Femur (tissue), 1 donor: ENCODE results near the gene KIF6.

Experiments used
- DNase-seq: peaks from one replicate; pipeline ENCODE4 v3.0.0-alpha.2; 2017

The KIF6 gene

GRCh38 chr6:39590871-39591393 lies 134.3 kb downstream of the KIF6 start:
- DNase-seq, result no peak

GRCh38 chr6:39587080-39587479 lies 138.1 kb downstream of the KIF6 start:
- no peak for DNase-seq

GRCh38 chr6:39585641-39586040 lies 139.6 kb downstream of the KIF6 start:
- DNase-seq, result no peak

DNA sequence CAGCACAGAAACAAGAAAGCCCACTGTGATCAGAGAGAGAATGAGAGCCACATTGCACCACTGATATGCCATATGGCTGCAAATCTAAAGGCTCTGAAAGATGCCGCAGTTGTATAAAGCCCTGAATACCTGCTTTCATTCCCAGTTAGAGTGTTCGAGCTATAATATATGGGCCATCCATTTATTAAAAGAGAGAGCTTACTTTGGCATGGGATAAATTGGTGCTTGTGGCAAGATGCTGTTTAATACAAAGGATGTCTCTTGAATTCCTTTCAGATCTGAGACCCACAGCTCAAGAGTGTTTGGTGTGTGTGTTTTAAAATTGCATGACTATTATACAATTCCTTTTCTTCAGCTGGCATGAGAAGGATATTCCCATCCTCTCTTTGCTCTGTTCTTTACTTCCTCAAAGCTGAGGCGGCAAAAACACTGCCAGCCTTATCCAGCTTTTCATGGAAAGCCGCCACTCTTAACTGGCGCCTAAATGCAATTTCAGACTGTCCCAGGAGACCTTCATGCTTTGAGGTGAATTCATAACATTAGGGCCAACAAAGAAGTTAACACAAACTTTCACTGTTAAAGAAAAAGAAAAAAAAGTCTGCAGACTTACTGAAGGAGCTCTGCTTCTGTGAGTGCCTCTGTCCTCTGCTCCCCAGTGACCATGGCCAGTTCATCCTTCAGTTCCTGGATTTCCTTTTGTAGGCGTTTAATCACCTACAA lies 147.6 kb downstream of the KIF6 start:
- DNase-seq, result peak; percentile 32

DNA sequence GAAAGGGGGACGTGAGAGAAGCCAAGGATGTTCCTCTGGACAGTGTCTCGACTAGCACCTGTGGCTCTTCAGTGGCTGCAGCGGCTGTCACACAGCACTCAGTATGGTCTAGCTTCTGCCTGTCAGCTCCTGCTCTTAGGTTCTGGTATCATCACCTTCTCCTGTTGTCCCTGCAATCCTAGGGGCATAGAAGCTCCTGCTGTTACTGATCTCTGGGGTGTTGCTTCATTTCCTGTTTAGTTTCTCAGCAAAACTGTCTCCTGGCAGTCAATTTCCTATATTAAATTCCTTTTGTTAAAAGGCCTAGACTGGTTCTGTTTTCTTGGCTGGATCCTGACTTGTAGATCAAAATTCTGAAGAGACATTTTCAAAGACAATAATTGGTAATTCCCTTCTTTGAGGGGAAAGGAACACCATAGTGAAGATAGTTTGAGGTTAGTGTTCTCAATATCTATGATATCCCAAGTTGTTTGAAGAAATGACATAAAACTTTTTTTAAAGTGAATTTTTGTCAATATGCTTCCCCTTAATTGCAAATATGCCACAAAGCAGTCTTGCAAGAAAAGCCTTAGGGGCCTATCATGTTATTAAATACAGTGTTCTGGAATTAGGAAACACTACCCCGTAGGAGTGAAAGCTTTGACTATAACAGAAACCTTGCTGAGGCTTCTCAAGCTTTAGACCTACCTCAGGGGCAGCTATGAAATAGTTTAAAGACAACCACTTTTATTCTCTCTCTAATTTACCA lies 148.5 kb downstream of the KIF6 start:
- DNase-seq, result no peak

GRCh38 chr6:39574991-39575390 lies 150.2 kb downstream of the KIF6 start:
- no peak for DNase-seq

DNA sequence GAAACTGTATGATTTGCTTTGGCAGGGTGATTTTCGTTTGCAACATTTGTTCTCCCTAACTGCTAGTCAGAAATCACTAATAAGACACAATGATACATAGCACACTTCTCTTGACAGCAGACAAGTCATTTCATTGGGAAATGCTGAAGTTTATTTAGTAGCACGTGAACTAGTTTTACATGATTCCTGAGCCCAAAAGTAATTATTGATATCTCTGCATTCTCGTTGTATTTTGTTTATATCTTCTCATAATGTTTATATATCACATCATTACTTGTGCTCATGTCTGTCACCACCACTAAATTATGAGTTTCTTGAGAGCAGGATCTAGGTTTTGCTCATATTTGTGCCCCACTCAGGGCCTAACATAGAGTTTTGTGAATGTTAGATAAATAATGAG lies 151.7 kb downstream of the KIF6 start:
- no peak for DNase-seq

DNA sequence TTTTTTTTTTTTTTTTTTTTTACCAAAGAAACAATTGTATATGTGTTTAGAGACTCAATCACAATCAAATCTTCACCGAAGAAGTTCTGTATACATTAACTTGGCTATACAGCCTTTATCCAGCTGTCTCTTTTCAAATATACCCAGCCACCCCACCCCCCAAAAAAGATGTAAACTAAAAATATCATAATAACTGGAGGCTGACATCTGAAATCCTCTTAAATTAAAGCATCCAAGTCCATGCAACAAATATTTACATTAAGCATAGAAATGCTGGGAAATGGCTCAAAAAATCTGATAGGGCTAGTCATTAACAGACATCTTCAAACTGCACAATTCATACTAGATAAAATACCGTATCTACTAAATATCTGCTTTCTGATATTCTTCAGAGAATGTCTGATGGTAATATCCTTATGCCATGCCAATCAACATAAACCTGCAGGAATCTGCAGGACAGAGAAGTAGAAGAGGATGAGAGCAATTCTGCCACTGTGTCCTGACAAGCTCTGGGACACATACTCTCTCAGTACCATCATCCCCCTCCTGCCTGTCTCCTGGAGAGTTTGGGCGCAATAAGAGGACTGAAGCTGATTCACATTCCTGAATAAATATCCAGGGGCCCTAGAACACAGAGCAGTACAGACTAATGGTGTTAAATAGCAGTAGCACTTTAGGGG lies 152.4 kb downstream of the KIF6 start:
- no peak for DNase-seq

DNA sequence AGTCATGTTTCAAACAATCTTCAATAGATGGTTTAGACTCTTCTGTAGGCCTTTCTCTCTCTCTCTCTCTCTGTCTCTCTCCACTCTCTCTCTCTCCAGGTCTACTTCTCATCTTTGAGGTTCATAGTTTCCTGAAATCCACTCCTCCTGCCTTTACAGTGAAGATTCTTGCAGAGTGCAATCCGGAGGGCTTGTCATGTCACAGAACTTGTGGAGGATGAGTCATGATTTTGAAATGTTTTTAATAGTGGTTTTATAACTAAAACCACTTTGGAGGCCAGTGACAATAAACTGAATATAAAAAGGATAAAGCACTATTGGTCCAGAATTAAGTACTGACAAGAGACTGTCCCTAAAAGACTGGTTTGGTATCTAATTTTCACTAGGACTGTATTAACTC lies 156.3 kb downstream of the KIF6 start:
- DNase-seq, result no peak

- DNase-seq, result no peak
These were observed 158.1 kb downstream of the KIF6 start for GRCh38 chr6:39567091-39567490.

GRCh38 chr6:39566456-39566855 lies 158.8 kb downstream of the KIF6 start:
- DNase-seq, result no peak

- no peak for DNase-seq
These were observed 159.3 kb downstream of the KIF6 start for GRCh38 chr6:39565956-39566355.

DNA sequence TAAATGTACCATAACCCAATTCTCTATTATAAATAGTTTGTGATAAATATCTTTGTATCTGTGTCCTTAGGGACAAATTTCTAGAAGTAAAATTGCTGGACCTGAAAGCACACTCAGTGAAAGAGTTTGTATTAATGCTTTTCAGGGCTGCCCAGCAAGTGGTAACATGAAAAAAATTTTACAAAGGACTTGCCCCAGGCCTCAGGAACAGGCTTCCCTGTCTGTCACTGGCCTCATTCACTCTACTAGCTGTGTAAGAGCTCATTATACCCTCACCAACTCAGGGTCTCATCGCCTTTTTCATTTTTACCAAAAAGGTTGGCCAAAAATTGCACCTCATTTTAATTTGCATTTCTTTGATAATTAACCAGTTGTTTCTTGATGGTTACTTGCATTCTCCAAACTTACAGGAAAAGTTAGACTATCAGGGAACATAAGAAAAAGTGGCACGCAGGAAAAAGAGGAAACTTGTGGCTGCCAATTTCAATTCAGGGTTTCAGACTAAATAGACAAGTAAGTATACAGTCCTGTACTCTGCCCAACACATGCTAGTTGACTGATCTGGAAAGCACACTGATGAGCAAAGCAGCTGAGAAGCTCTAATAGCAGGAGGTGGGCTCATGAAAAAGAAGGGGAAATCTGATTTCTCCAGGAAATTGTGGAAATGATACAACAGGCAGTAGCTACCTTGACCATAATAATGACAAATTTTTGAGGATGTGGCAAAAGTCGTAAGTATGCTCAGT lies 161.5 kb downstream of the KIF6 start:
- DNase-seq, result no peak

- DNase-seq, result no peak
These were observed 163.5 kb downstream of the KIF6 start for GRCh38 chr6:39561536-39562266.

GRCh38 chr6:39560915-39561314 lies 164.3 kb downstream of the KIF6 start:
- no peak for DNase-seq

- DNase-seq, result no peak
These were observed 166.5 kb downstream of the KIF6 start for GRCh38 chr6:39558591-39559190.

DNA sequence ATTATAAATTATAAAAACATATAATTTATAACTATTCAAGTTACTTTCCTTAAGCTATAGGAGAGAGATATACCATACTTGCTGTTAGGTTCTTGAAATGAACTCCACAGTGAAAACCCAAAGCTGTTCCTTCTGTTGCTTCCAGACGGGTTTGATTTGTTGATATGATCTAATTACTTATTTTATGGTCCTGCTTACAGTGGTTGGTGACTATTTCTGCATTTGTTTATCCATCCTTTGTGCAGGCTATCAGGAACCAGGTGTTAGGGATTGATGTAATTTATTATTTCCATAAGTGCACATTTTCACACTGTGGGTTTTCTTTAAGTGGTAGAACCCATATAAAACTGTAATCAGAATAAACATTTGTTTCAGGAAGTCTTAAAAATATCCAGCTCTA lies 167.1 kb downstream of the KIF6 start:
- DNase-seq, result no peak

DNA sequence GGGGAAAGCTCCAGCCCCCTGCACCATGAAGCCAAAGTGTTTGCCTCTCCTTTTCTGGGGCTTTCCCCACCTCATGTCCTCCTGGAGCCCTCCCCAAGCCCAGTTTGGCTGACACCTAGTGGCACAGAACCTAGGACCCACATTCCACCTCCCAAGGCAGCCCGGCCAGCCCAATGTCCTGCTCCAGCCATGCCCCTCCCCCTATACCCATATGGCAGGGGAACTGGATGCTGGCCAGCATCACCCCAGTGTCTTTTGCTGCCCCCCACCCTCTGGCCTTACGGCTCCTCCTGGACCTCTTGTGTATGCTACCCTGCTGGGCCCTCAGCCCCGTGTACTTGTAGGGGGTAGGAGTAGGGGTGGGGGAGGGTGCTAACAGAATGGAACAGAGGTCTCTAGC lies 170.1 kb downstream of the KIF6 start:
- DNase-seq, result no peak

DNA sequence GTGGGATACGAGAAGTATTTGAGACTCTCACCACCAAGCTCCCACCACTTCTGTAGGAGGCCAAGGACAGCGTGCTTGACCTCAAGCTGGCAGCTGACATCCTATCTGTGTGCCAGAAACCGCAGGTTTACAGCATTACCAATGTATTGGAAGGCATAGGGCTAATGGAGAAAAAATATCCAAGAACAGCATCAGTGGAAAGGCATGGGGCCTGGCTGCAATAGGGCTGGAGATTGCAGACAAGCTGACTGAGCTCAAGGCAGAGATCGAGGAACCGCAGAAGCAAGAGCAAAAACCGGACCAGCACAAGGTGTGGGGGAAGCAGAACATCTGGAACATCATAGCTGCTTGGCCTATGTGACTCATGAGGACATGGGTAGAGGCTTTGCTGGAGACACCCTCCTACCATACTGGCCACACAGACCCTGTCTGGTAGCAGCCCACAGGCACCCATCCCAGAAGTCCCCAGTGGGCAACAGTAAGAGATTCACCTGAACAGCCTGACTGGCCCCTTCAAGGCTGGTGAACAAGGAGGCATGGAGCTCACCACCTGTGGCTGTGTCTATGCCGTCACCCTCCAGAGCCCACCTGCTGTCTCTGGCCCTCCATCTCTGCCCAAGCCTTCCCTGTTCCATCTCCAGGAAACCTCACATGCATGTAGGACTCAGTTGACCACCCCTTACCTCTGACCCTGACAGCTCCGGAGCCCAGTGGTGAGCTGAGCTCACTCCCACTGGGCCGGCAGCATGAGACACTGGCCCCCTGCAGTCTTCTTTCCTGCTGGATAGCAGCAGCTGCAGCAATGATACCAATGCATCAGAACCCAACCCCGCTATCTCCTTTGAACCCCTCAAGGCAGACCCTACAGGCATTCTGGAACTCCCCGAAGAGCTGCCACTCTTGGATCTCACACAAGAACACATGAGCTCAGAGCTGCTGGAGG lies 171.1 kb downstream of the KIF6 start:
- peak; percentile 76 for DNase-seq

DNA sequence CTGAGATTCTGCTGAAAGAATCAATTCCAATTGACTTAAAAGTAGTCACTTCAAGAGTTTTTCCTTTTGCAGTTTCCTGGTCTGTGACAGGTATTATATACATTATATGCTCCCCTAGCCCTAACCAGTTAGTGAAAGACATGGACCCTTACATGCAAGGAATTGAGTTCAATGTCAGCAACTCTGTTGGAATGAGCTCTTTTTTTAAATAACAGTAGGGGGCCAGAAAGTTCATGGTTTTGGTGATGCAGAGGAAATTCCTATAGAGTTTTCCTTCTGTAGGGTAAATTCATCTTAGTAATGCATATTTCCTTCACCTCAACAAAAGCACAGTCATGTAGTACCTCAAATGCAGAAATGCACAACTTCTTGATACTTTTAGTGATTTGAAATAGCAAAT lies 172.2 kb downstream of the KIF6 start:
- no peak for DNase-seq

GRCh38 chr6:39550191-39550590 lies 175.0 kb downstream of the KIF6 start:
- DNase-seq, result no peak
